GM21515 (cell line): ENCODE measurements around the gene KCNA2.
A peak's percentile ranks its signal among the peaks of the same experiment; 100 is the strongest.

ENCODE experiments used
- ATAC-seq: cut with Tn5 transposase; IDR thresholded peaks from one replicate; pipeline ENCODE4 v1.9.1; 2021; ENCODE audit not compliant: unreplicated experiment

Gene KCNA2

GRCh38 chr1:110630839-110631663 is 24.9 kb upstream of the KCNA2 start:
- peak; percentile 47 for ATAC-seq

GRCh38 chr1:110628323-110629105 is 22.4 kb upstream of the KCNA2 start:
- no peak for ATAC-seq

GRCh38 chr1:110627764-110628163 is 21.6 kb upstream of the KCNA2 start:
- no peak for ATAC-seq

- ATAC-seq, result no peak
Measured at GRCh38 chr1:110626889-110627288, 20.7 kb upstream of the KCNA2 start.

- no peak for ATAC-seq
Measured at GRCh38 chr1:110620686-110621085, 14.5 kb upstream of the KCNA2 start.

- ATAC-seq, result no peak
Measured at GRCh38 chr1:110620250-110620615, 14.1 kb upstream of the KCNA2 start.

GRCh38 chr1:110619412-110620249 is 13.5 kb upstream of the KCNA2 start:
- ATAC-seq, result peak; percentile 66

GRCh38 chr1:110618668-110619067 is 12.5 kb upstream of the KCNA2 start:
- no peak for ATAC-seq

GRCh38 chr1:110617589-110617988 is 11.4 kb upstream of the KCNA2 start:
- ATAC-seq, result no peak

- ATAC-seq, result no peak
Measured at GRCh38 chr1:110617116-110617515, 11.0 kb upstream of the KCNA2 start.

- no peak for ATAC-seq
Measured at GRCh38 chr1:110616587-110616986, 10.4 kb upstream of the KCNA2 start.

GRCh38 chr1:110615548-110616130 is 9.5 kb upstream of the KCNA2 start:
- no peak for ATAC-seq

GRCh38 chr1:110612060-110612745 is 6.0 kb upstream of the KCNA2 start:
- no peak for ATAC-seq

- no peak for ATAC-seq
Measured at GRCh38 chr1:110610696-110611286, 4.6 kb upstream of the KCNA2 start.

- no peak for ATAC-seq
Measured at GRCh38 chr1:110610084-110610483, 3.9 kb upstream of the KCNA2 start.

- ATAC-seq, result no peak
Measured at GRCh38 chr1:110608247-110608646, 2.1 kb upstream of the KCNA2 start.

GRCh38 chr1:110607536-110608230 is 1.5 kb upstream of the KCNA2 start:
- no peak for ATAC-seq

GRCh38 chr1:110606657-110607535 is 738 bp upstream of the KCNA2 start:
- no peak for ATAC-seq
